ENCODE data around the gene PHF24.

The PHF24 gene

DNA sequence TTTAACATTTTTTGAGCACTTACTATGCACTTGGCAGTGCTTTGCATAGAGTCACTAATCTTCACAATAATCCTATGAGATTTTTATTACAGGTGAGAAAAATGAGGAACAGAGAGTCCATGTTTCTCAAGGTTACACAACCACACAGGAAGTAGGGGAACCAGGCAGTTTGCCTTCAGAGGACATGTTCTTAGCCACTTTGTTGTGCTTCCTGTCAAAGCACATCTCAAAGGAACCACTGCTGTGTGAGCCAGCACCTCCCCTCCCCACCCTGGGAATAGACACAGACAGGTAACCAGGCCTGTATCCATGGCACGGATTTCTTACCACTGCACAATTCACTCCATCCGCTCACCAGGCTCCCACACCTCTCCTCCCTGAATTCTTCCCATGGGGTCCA lies 25.1 kb downstream of the PHF24 start:
- no peak for DNase-seq (ENCODE audit: low spot score)

DNA sequence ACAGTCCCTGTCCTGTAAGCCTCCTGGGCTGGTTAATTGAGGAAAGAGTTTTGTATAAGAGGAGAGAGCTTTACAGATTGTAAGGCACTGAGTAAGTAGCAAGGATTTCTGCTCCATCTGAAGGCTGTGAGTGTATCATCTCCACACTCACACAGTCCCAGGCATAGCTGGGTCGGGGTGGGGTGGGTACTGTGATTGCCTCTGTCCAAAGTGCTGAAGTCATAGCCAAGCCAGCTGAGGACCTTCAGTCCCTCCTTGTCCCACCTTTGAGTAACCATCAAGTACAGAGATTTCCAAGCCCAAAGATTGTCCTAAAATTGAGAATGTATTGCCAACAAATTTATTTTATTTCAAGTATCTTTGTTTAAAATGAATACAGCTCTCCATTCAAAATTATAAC lies 26.0 kb downstream of the PHF24 start:
- peak; percentile 25 for DNase-seq (ENCODE audit: low spot score)

DNA sequence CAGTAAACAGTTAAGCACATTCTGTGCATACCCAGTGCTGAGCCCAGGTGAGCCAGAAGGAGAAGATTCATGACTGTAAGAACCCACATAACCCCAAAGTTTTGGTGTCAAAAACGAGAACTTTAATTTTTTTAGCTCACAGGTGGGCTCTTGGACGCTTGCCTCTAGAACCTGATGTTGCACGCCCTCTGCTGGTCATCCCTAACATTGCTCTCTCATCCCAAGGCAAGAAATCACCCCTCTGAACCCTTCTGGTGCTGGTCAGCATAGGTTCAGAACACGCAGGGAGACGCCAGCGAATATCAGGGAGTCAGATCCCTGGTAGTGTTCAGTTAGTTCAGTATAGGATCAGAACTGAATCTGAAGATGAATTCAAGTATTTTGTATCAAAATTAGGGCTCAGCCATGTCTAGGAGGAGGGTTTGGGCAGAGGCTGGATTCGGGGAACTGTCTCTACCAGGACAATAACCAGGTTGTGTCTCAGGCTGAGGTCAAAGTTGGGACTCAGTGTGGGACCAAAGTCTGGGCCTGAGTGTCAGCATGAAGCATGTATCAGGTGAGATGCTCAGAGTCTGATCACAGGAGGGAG lies 27.3 kb downstream of the PHF24 start:
- DNase-seq (ENCODE audit: low spot score) = peak; percentile 57

DNA sequence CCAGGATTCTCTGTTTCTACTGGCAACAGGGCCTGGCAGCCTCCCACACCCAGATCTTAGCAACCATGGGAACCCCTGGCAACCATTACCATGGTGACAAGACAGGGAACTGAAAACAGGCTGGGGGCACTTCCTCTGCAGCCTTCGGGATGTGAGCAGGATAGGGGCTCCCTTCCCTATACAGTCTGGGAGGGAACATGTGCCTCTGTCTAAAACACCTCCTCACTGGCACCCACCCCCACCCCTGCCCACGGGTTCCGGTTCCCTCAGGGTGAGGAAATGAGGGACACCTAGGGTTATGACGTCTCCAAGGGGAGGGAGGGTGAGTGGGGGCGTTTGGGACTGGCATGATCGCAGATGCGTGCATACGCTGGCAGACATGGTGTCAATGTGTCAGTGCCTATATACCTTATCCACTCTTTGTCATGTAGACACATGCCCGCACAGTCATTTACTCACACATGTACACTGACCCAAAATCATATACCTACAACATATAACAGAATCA lies 28.5 kb downstream of the PHF24 start:
- DNase-seq (ENCODE audit: low spot score) = no peak

DNA sequence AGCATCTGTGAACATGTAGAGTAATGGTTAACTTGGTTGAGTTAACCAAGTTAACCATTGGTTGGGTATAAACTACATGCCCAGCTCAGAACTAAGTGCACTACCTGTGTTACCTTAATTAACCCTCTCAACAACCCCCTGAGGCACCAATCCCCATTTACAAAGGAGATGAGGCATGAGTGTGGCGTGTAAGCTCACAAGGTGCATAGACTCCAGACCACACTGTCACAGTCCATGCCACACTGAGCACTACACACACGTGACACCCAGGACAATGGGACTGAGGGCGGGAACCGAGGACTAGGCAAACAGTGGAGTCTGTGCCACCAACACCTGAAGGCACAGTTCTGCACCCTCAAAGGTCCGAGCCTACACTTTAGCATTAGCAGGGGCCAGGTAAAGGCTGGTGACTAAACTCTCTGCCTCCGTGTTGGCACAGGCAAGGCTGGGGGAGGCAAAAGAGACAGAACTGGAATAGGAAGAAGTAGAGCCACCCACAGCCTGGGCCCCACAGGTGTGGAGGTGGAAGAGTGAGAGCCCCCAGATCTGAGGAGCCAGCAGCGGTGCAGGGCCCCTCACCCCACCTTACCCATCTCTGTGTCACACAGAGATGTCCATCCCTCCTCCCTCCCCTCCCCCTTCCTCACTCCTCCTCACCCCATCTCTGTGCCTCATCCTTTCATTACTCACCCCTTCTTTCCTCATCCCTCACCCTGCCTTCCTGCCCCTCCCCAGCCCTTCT lies 29.2 kb downstream of the PHF24 start:
- DNase-seq (ENCODE audit: low spot score) = no peak

DNA sequence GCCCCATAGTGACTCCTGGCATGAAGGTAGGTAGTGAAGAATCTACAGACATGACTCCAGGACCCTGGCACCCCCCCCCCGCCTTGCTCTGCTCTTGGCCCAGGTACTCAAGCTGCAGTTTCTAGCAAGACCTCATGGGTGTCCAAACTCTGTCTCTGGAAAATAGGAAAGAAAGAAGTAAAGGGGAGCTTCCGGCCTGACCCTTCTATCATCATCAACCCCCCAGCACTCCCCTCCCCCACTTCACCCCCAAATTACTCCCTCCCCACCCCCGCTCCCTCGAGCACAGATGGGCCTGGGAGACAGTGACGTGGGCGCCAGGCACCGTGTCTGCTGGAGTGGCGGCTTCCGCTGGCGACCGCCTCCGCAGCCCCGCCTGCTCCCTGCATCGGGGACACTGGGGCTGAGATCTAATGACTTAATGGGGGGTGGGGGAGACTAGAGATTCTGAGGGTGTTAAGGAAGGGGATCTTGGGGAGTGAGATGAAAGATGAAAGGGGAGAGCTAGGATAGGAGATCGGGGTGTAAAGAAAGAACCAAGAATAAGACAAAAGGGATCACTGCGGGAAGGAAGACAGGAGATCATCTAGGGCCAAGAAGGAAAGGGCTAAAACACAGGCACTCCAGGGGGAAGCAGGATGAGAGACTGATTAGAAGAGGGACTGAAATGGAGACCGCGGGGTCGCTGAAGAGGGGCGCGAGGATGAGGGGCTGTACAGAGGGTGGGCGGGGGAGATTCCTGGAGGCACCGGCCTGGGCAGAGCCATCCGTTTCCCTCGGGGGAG lies 30.3 kb downstream of the PHF24 start:
- DNase-seq (ENCODE audit: low spot score) = peak; percentile 18

DNA sequence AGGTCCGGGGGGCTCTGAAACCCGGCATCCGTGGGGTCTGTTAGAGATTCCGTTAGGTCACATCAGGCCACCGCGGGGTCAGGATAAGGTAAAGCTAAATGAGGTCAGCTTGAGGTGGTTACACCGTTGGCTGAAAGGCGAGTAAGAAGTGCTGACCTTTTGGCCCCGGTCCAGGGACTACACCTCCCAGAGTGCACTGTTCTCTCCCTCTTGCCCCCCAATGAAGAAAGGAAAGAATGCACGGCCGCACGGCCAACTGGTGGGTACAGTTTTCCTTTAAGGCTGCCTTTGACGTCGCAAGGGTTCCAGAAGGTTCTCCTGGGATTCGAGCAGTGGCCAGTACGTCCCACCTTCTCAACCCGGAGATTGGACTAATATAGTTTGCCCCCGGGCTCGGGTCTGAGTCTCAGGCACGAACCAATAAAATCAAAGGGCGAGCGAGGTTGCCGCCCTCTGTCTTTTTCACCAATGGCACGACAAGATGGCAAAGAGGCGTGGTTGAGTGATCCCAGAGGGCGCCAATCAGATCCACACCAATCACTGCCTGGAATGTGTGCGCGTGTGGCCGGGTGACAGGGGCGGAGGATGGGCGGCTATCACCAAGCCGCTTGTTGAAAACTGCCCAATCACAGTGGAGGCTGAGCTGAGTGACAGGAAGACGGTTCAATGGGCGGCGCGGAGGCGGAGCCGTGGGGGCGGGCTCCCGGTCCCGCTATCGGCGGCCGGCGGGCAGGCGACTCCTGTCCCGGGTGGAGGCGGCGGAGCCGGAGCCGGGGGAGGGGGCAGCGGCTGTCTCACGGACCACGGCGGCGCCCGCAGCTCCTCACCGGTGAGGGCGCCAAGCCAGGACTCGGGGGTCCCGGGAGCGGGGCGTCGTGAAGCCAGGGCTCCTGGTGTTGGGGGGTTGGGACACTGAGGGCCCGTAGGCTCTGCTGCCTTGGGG lies 31.2 kb downstream of the PHF24 start, which contains the start of gene DNAJB5:
Gene DNAJB5, plus strand, starts transcription at position 743 of the 943 bp plus-strand sequence. CDS start 886 bp downstream, outside the sequence.
- DNase-seq (ENCODE audit: low spot score) = peak; percentile 99

DNA sequence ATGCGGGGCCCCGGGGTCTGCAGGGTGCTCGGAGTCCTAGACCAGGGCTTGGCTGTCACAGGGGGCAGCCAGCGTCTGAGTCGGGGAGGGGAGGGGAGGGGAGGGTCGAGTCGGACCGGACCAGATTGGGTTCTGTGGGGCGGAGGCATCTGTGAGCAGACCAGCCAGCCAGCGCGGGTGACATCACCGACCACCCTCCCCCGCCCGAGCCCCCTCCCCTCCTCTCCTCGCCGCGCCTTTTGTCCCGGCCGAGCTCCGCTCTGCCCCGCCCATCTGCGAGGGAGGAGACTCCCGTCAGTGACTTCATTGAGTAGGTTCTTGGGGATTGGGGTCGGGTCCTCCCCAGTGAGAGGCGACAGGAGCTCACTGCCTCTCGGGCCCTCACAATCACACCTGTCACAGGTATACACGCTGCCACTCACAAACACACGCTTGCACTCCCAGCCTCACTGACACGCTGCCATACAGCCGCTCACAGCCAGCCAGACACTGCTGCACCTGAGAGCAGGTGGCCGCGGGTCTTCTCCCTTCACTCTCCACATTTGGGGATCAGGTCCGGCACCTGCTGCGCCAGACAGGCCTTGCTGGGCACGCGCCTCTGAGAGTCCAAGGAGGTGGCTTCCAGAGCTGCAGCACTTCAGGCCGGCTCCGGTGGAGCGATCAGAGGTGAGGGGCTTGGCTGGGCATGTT lies 32.0 kb downstream of the PHF24 start:
- DNase-seq (ENCODE audit: low spot score) = peak; percentile 14

DNA sequence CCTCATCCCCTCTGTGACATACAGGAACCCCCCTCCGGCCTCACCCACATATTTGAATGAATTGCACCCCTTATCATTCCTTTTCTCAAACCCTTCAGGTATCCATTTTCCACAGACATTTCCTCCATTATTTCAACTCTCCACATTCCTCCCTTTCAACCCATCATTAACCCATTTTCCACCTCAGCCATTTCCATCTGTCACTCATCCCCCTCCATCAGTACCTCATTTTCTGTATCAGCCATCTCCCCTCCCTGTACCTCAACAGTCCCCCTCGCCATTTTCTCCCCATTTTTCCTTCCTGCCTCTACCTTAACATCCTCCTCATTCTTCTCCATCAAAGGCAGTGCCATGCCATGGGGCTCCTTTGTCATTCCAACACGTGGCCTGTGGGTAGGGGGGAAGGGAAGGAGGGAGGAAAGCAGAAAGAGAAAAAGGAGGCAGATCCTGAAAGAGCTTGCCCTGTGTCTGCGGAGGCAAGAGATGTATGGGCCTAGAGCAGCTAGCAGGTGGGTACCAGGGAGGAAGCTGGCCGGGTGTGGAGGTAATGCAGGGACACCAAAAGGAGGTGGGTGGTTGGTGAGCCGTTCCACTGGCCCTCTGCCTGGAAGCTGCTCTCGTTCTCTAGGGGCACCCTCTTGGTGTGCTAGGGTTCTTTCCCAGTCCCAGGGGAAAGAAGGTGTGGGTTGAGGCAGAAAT lies 33.0 kb downstream of the PHF24 start:
- no peak for DNase-seq (ENCODE audit: low spot score)

DNA sequence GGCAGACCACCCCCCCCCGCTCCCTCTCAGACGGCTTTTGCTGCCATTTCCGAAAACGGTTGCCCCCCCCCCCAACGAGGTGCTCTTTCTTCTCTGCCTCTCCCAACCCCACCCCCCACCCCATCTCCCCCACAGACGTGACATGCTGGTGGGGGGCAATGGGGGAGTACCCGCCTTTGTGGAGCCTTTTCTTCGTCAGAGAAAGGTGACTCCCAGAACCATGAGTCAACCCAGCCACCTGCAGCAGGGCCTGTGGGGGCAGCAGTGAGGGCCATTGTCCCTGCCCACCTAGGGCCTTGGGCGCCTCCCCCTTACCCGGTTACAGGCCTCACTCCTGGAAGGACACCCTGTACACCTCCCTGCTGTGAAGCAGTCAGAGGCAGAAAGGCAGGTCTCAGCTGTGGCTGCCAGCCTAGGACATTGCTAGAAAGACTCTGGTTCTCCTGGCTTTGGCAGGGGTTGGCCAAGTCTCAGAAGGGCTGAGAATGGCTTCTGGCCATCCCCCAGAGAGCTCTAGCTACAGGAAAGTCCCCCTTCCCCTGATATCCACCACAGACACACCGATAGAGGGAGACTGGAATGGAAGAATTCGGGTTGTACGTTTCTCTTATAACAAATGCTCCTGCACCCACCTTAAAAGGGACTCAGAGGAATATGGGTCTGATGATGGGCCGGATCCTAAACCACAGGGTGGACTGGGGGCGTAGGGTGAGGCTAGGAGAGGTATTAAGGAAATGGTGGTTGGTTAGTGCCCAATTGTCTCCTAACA lies 33.7 kb downstream of the PHF24 start:
- DNase-seq (ENCODE audit: low spot score) = peak; percentile 62

DNA sequence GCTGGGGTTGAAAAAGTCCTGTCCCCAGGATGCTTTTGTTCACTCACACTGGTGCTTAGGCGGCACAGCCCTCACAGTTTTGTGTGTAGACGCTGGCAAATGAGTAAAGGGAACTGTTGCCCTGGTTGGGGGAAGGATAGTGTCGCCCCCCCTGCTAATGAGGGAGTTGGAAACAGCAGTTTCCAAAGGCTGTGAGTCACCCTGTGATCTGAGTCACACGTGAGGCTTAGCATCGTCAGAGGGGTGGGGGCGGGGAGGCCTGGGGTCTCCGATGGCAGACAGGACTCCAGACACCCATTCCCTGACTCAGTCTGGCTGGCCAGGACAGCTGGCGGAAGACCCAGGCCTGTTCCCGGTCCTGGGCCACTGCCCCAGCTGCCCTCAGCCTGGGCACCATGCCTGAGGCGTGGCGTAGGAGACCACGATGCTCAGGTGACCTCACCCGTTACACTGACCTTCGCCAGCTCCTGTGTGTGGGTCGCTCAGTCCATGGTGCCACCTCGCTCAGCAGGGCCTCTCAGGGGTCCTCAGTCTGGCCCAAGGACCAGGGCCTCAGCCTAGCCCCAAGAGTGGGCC lies 34.4 kb downstream of the PHF24 start:
- DNase-seq (ENCODE audit: low spot score) = peak; percentile 62

DNA sequence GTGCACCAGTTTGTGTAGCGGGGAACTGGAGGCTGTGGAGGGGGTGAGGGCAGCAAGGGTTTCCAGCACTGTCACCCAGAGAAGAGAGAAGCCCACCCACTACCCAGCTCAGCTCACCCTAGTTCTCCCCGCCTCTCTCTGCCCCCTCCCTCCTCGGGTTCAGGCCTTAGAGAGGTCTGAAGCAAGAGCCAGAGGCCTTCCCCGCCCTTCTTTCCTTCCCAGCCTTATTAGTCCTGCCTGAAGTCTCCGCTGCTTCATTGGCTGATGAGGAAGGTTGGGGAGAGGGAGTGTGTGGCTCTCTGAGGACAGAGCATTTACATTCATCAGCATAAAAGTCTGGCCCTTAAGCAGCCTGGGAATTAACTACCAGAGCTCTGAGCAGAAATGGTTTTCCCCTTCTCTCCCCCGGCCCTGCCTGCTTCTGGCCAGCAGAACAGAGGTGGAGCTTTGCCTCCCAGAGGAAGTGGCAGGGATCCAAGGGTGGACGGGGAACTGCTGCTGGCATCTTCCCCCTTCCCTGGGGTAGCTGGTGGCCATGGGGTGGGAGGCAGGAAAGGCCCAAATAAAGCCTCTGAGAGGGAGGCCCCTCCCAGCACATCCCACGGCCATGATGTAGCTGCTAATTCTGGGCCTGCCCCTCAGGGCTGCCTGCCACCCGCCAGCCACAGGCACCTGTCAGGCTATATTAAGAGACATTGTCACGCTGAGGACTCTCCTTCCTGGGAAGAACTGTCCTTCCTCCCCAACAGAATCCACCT lies 35.6 kb downstream of the PHF24 start:
- DNase-seq (ENCODE audit: low spot score) = no peak

DNA sequence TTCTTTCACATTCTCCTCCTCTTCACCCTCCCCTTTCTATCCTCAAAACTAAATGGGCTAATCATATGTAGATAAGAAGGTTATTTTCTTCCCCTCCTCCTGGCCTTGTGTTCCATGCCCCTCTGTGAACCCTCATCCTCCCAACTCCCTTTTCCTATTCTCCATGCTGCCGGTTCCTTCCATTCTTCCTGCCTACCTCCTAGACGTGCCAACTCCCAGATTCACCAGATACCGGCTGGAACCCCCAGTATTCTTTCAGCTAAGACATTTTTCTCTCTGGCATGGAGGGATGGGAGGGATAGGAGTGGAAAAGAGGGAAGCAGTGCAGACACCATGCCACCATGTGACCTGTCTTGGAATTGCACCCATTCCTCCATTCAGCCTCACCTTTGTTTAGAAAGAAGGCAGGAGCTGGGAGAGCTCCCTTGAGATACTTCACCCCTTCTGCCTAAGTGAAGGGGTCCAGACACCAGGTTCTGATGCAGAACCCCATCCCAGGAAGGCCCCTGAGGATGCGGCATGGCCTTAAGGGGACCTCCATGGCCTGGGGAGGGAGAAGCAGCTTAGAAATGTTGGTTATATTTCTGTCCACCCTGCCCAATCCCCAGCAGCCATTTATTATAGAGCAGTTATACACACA lies 36.3 kb downstream of the PHF24 start:
- peak; percentile 64 for DNase-seq (ENCODE audit: low spot score)

DNA sequence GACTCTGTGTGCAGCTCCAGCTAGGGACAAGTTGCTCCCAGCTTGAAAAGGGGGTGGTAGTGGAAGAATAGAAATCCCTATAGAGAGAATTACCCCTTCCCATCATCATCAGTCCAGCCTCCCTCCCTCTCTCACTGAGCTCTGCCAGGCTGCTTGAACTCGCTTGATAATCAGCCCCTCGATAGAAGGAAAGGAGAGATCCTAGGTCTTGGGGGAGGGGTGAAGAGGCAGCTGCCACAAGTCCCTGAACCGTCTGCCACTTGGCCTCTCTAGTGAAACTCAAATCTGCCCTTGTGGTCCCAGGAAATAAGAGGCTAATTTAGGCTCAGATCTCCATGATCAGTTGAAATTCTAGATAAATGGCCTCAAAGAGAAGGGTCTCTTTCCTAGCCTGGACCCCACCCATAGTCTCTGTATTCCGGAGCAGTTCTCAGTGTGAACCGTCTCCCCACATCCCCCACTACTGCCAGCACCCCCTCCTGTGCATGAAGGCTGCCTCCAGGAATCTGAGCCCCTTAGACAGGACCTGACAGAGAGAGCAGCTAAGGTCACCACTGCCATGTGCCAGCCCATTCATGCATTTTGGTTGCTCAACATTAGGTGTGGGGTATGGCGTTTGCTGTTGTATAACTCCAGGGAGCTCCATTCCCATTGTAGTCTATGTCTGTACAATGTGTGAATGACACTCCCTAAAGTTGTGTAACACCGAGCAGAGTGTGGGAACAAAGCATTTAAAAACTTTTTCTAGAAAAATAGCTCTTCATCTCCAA lies 37.0 kb downstream of the PHF24 start:
- no peak for DNase-seq (ENCODE audit: low spot score)

DNA sequence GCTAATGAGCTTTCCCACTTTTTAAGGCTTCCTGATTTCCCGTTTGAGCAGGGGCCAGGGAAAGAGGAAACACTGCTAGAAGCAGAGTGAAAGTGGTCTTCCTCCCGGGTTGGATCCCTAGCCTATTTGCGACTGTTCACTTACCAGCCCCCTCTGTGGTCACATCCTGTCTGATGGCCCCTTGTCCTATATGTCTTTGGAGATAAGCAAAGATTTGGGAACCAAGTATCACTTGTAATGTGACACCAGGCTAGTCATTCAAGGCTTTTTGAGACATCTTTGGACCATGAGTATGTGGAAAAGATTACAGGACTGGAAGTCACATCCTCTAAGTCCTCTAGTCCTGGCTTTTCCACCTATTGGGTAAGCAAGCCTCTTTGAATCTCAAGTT lies 37.6 kb downstream of the PHF24 start:
- no peak for DNase-seq (ENCODE audit: low spot score)

DNA sequence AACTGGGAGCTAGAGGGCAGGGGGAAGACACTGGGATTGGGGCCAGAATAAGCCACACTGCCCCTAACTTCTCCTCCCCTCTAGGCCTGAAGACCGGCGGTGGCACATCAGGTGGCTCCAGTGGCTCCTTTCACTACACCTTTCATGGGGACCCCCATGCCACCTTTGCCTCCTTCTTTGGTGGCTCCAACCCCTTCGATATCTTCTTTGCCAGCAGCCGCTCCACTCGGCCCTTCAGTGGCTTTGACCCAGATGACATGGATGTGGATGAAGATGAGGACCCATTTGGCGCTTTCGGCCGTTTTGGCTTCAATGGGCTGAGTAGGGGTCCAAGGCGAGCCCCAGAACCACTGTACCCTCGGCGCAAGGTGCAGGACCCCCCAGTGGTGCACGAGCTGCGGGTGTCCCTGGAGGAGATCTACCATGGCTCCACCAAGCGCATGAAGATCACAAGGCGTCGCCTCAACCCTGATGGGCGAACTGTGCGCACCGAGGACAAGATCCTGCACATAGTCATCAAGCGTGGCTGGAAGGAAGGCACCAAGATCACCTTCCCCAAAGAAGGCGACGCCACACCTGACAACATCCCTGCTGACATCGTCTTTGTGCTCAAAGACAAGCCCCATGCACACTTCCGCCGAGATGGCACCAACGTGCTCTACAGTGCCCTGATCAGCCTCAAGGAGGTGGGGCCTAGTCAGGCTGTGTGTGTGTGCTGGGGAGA lies 38.3 kb downstream of the PHF24 start:
- no peak for DNase-seq (ENCODE audit: low spot score)

DNA sequence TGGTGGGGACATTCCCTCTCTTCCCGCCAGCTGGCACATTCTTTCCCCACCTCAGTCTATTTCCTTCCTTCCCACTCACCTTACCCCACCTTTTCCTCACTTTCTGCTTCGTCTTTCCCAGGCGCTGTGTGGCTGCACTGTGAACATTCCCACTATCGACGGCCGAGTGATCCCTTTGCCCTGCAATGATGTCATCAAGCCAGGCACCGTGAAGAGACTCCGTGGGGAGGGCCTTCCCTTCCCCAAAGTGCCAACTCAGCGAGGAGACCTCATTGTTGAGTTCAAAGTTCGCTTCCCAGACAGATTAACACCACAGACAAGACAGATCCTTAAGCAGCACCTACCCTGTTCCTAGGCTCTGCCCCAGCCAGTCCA lies 38.8 kb downstream of the PHF24 start:
- DNase-seq (ENCODE audit: low spot score) = no peak

Data from SW480 (cell line).